Umbilical cord (tissue), 2 donors: ENCODE results near the gene S100A12. TPM values are rescaled to one million over a fixed set of nuclear protein-coding genes. Genes with fewer than 3 reads are reported as not detected.

ENCODE experiments used
- DNase-seq: peaks from one replicate; pipeline ENCODE4 v3.0.0-alpha.2; 2015; ENCODE audit warnings: low spot score
- total RNA-seq: library from RNA; depleted of rRNA; stranded (reverse); fragments of >200 nt; gene quantifications from one replicate; pipeline ENCODE4 v1.2.3, GENCODE V29; 2014; ENCODE audit warnings: low replicate concordance; ENCODE audit not compliant: insufficient read depth

Gene S100A12
- total RNA-seq, 1 donor from 2014 or later = not detected

DNA sequence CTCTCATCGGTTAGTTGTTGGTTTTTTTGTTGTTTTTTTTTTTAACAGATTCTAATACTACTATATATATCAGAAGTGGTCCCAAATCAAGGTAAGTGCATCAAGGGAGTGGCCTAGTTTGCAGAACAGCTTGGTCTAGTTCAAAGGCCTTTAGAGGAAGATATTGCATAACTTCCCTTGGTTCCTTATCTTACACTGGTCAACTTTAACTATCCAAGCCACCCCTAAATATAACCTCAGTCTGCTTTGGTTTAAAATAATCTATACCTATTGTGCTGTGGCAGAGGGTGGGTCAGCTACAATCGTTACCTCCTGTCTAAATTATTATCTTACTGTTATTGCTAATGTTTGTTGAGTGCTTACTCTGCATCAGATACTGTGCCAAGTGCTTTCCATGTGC lies 6.9 kb downstream of the S100A12 start:
- no peak for DNase-seq

DNA sequence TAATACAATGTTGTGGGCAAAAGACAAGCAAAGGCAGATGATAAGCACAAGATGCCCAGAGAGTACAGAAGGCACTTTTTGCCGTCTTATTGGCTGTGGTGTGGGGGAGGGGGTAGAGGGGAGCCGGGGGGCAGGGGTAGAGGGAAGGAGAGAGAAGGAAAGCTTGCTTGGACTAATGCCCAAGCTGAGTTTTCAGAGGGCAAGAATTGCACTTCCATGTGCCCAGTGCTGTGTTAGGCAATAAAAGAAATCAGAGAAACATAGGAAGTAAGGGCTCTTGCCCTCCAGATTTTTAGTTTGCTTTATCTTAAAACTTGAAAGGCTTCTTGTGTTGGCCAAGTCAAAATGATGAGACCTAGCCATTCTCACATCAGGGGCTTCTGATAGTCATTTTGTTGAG lies 8.3 kb downstream of the S100A12 start:
- no peak for DNase-seq

DNA sequence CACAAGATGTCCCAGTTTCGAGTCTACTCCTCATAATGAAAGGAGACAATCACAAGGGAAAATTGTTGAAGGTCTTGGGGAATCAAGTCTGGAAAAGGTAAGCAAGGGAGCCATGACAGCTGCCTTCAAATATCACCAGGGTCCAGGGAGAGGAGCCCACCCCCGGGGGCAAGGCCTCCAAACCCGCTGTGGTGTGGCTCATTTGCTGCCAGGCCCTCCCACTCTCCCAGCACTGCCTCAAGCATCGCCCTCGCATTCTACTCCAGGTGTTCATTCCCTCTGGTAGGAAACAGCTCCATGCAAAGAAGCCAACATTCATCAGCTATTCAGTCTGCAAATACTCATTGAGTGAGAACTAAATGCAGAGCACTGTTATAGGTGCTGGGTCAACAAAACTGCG lies 9.2 kb downstream of the S100A12 start:
- DNase-seq = no peak

DNA sequence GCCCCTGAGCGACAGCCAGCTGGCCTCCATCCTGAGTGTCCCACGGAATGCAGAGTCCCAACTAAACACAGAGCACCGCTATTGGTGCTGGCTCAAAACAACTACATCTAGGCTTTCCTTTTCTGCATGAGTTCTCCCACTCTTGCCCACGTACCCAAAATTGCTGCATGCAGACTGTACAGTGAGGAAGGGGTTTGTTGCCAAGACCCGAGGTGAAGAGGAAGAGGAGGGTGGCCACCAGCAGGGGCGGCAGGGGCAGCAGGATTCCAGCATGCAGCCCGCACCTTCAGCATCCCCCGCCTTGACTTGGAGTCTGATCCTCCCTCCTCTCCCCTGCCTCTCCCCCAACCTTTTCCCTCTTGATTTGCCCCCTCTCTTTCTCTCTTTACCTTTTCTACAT lies 9.7 kb downstream of the S100A12 start:
- DNase-seq = no peak

DNA sequence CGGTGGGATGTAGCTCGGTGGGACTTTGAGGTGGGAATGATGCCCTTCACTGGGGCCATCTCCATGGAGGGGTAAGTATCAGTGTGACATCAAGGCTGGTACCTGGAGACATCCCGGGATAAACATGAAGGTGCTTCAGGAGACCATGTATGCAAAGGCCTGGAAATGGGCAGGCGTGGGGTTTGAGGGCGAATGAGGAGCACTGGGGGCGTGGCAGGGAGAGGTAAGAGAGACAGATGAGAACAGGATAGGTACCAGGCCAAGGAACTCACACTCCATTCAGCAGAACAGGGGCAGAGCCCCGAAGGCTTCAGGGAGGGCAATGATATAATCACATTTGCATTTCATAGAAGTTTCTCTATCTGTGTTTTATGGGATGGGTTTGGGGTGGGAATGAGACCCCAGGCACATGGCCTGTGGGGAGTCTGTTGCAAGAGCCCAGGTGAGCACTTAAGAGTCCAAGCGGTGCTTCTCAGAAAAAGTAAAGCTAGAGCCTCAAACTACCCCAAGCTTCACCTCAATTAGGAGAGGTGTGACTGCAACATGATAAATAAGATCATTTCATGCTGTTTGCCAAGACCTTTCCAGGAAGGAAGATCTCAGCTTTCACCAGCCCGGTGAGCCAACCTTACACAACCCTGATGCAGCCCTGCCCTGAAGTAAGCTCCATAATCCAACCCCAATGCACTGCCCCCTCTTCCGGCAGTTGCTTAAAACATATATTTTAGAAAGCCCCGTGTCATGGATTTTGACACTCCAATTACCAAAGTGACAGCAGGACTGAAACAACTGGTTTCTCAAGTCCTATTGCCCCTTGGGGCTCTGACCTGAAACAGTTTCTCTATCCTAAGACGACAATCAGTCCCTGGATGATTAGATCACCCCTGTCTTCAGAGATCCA lies 10.4 kb downstream of the S100A12 start:
- DNase-seq = peak; percentile 55

DNA sequence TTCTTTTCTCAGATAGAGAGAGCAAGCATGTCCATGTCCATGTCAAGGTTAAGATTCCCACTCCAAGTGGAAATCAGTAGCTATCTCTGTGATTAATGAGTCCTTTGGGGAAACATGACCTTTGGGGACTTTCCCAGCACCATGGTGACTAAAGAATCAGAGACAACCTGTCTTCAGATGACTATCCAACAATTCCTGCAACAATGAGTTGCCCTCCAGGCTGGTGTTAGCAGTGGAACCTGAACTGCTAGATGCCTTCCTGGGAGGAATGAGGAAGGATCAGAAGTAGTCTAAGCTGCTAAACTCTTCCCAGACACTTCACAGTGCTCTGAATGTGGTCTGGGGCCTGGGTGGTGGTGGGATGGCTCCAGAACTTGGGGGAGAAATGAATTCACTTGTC lies 11.3 kb downstream of the S100A12 start:
- no peak for DNase-seq

DNA sequence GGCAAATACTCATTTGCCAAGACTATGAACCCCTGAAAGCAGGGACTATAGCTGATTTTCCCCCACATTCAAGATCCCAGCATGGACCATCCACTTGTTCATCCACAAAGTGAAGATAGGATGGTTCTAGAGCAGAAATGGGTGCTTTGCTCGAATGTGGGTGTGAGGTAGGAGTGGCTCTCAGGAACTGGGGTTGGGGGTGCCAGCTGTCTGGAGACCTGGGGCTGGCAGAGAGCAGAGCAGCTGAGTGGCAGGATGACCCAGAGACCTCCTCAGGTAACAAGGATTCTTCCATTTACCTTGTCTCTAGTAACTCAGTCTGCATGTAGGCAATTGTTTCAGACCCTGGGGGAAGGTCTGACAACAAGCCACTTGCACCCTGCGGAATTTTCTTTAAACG lies 11.8 kb downstream of the S100A12 start:
- no peak for DNase-seq

DNA sequence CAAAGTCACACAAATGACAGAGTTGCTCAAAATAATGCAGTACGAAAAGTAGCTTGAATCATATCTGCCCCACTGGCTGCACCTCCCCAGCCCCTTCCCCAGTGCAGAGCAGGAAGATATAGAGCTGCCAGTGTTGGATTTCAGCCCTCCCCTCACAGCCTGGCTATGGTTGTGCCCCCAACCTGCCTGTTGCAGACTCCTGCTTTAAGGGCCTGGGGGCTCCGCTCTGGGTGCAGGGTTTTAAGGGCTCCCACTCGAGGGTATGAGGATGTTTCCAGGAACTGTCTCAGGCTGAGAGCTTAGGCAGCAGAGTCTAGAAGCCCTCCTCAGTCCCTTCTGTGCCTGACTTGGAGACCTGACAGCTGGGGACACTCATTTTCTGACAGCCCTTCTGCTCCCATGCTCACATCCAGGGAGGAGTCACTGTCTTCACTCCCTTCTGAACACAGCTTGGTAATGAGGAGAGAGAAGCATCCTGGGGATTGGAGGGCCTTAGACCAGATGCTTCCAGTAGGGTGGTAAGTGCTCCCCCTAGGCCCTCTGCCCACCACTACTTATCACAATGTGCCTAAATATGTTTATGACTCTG lies 13.1 kb downstream of the S100A12 start:
- no peak for DNase-seq

DNA sequence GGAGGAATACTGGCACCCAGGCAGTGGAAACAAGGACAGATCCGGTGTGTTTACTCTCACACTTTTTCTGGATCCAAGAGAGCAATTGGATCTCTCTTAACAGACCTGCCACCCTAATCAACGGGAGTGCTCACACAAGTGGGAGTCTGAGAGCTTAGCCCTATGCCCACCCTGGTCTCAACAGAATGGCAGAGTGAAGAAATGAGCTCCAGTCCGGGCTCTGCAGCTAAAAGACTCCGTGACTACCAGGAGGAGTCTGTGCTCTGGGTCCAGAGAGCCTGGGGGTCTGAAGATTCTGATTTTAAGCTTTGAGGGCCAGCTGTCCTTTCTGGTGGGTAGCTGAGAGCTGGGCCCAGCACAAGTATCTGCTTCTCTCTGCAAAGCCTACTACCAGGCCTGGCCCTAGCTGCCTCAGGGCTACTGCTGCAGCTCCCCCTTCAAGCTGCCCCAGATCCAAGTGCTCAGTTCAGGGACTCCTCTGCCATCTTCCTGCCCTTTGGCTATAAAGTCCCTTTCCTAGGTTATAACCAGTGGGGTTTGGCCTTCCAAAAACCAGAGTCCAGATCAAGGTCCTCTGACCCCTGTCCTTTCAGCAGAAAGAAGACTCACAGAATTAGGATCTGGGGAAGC lies 13.8 kb downstream of the S100A12 start:
- DNase-seq = no peak

DNA sequence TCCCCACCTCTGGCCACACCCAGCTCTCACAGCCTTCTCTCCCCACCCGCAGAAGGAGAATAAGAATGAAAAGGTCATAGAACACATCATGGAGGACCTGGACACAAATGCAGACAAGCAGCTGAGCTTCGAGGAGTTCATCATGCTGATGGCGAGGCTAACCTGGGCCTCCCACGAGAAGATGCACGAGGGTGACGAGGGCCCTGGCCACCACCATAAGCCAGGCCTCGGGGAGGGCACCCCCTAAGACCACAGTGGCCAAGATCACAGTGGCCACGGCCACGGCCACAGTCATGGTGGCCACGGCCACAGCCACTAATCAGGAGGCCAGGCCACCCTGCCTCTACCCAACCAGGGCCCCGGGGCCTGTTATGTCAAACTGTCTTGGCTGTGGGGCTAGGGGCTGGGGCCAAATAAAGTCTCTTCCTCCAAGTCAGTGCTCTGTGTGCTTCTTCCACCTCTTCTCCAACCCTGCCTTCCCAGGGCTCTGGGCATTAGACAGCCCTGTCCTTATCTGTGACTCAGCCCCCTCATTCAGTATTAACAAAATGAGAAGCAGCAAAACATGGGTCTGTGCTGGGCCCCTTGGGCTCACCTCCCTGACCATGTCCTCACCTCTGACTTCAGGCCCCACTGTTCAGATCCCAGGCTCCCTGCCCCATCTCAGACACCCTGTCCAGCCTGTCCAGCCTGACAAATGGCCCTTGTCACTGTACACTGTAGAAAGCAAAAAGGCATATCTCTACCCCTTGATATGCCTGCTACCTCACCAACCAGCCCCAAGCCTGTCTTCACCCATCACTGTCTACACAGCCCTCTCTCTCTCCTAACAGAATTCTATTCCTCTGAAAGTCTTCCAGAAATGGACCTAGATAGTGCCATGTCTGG lies 14.6 kb downstream of the S100A12 start:
- no peak for DNase-seq

DNA sequence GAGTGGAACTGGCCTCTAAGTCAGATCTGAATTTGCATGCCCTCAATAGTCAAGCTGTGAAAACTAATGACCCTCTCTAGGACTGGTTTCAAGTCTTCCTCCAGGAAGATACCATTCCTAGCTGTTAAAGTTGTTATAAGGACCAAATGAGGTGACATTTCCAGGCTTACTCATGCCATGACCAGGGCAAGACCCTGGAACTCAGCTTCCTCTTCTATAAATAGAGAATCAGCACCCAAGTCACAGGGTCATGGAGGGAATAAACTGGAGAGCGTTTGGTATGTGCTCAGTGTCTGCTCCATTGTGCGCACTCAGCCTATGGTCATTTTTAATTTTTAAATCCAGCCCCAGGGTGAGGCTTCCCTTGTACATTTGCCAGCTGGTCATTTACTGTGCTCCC lies 15.2 kb downstream of the S100A12 start:
- DNase-seq = no peak

DNA sequence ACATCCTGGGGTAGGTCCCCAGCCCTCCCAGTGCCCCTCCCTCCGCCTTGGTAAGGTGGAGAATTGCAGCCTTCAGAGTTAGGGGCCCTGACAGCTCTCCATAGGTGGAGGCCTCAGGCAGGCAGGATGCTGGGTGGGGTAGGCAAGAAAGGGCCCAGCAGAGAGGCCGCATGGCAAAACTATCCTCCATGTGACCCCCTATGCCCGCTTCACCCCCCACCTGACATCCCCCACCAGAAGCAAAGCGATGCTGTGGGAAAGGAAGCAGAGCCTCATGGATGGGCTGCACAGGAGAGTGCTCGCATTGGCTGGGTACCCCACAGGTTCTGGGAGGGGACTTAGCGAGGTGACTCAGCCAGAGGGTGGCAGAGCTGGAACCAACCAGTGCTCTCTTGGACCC lies 16.2 kb downstream of the S100A12 start:
- no peak for DNase-seq

DNA sequence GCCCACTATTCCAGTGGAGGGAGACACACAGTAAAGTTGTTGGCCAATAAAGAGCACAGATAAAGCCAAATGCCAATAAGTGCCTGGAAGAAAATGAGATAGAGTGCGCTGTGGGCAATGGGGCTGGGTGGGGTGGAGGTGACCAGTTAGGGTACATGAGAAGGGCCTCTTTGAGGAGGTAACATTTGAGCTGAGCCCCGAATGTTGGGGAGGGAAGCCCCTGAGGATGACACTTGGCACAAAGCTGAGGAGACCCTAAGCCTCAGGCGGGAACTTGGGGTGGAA lies 16.8 kb downstream of the S100A12 start:
- no peak for DNase-seq

DNA sequence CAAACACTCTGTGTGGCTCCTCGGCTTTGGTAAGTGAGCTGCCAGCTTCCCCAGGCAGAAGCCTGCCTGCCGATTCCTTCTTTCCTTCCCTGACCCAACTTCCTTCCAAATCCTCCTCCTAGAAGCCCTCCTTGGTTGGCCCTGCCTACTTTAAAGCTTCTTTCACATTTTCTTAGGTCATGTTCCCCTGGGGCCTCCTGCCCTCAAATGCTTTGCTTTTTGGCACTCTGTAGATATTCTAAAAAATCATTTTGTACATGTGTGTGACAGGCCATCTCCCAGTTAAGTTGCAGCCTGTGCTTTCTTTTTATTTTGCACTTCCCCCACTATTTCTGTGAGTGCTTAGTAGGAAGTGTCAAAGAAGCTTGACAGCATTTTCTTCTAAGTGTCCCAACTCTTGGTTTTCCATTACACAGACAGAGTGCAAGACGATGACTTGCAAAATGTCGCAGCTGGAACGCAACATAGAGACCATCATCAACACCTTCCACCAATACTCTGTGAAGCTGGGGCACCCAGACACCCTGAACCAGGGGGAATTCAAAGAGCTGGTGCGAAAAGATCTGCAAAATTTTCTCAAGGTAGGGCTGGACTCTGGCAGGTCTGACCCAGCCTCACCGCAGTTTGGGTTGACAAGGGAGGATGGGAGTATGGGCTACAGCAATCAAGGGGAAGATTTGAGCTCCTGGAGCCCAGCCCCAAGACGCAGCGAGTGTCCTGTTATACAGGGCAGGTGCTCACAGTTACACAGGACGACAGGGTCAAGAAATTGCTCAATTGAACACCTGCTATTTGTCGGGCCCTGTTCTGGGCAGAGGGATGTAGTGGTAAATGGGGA lies 17.3 kb downstream of the S100A12 start, which contains the start of gene S100A9:
TSS of gene S100A9 (plus strand) at position 2 of the 838 bp plus-strand sequence. CDS start at position 432, 430 bp downstream.
- no peak for DNase-seq

DNA sequence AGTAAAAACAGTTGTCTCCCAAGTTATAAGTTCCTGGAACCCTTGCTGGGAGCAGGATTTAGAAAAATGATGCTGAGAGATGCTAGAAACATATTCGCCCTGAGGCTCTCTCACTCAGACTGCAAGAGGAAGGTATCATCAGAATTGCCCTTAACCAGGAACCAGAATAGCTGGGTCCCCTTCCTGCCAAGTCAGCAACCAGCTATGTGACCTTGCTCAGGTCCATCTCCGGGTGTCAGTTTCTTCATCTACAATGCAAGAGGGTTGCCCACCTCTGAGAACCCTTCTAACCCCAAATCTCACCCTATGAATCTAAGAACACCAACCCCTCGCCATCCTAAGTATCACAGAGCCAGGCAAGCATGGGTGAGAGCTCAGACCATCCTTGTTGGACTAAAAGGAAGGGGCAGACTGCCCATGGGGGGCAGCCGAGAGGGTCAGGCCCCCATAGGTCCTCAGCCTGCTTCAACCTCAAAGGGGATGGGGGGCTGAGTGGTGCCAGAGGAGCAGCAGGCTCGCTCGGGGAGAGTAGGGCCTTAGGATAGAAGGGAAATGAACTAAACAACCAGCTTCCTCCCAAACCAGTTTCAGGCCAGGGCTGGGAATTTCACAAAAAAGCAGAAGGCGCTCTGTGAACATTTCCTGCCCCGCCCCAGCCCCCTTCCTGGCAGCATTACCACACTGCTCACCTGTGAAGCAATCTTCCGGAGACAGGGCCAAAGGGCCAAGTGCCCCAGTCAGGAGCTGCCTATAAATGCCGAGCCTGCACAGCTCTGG lies 18.2 kb downstream of the S100A12 start:
- DNase-seq = peak; percentile 10

DNA sequence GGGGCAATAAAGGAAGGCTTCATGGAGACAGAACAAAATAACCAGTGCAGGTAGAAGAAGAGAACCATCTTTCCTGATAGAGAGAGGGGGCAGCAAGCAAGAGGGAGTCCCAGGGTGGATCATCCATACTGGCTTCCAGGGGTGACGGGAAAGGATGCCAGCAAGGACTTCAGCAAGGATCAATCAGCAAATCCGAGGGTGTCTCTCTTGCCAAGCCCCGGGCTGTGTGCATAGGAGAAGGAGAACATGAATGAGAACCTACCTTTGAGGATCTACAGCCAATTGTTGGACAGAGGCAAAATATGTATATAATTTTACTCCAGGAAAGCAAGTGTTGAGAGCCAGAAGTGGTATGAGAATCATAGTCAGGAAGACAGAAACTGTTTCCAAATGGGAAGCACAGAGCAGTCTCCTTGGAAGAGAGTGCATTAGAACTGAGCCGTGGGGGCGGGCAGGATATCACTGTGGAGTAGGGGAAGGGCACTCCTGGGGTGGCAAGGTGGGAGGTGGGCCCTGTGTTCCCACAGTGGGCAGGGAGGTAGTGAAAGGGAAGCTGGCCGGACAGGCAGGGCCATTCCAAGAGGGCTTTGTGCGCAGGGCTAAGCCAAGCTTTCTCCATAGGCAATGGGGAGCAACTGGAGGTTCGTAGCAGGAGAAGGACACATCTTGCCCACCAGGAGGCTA lies 18.9 kb downstream of the S100A12 start:
- no peak for DNase-seq

DNA sequence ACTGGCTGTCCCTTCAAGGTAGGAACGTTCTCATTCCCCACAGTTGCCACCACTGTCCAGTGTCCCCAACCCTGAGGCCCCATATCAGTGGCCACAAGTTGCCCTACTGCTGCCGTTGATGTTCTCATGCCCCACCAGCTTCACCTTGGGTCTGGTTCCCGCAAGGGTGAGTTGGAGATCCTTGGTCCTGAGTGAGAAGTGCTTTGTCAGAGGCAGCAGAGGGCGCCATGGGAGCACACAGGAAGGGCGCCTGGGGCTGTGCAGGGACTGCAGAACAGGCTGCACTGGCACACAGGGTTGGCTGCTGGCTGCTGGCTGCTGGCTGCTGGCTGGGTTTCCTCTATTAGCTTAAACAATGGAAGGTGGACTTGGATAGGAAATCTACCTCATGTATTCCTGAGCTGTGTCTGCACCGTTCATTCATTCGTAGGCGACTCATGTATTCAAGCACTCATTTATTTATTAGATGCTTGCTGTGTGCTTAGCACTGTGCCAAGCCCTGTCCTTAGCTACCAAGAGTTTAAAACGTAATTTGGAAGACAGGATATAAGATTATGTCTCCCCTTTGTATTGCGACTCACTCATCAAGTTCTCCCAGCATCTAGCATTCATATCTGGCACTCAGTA lies 19.9 kb downstream of the S100A12 start:
- peak; percentile 13 for DNase-seq

DNA sequence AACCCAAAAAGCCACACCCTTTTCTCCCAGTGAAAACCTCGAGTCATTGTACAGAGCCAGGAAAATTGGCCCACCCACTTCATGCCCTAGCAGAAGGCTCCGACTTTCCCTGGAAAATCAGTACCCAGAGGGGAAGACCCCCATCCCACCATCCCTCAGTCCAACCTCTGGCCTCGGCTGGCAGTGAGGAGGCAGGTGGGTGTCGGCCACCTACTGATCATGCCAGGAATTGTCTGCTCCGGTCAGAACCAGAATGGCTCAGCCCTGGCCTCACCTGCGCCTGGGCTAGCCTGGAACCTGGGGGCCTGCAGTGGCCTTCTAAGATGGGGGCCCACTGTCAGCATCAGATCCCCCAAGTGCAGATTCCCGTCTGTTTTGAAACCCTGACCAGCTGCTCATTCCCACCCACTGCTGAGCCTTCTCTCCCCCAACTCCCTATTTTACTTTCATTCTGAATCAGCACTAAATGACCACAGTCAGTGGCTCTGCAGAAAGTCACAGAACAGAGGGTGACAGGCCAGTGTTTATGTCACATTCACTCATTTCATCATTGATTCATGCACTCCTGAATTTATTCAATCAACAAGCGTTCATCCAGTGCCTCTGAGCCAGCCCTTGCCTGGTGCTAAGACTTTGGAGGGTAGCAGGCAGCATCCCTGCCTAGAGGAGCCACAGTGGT lies 20.8 kb downstream of the S100A12 start:
- no peak for DNase-seq
